HEK293T (cell line): ENCODE data around the gene KDM4C.

ENCODE experiments used
- CTBP1 ChIP-seq: fragments of 450-650 bp; IDR thresholded peaks from 2 replicates; pipeline ENCODE4 v1.6.1; 2016; ENCODE audit warnings: borderline replicate concordance
- FOXA1 ChIP-seq: fragments of 450-650 bp; IDR thresholded peaks from 2 replicates; pipeline ENCODE4 v1.6.1; 2016; ENCODE audit warnings: mild to moderate bottlenecking
- FOXK2 ChIP-seq: fragments of 450-650 bp; IDR thresholded peaks from 2 replicates; pipeline ENCODE4 v1.6.1; 2016; ENCODE audit warnings: mild to moderate bottlenecking
- FOXM1 ChIP-seq: fragments of 450-650 bp; IDR thresholded peaks from 2 replicates; pipeline ENCODE4 v1.6.1; 2017; ENCODE audit warnings: mild to moderate bottlenecking, borderline replicate concordance
- L3MBTL2 ChIP-seq: fragments of 450-650 bp; conservative IDR thresholded peaks from 2 replicates; pipeline ENCODE4 v1.6.1; 2016; ENCODE audit warnings: mild to moderate bottlenecking
- TARDBP ChIP-seq: fragments of 450-650 bp; IDR thresholded peaks from 2 replicates; pipeline ENCODE4 v1.6.1; 2016

DNA sequence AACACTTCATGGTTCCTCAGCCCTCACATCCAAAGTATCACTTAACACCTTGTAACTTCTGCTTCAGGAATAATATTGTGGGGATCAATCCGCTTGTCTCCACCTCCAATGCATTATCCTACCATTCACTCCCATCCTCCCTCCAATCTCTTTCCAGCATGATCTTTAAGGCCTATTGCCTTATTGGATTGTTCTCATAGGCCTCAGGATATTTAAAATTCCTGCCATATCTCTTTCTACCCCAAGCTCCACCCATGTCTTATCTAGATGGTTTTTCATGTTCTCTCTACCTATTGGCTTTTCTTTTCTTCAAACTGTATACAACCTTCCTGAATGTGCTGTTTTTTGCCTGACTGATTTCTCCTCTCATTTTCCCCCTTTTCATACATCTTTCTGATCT lies 7.2 kb downstream of the KDM4C start:
- no peak for TF ChIP-seq FOXK2
- no peak for TF ChIP-seq FOXA1
- no peak for TF ChIP-seq TARDBP
- no peak for TF ChIP-seq CTBP1
- no peak for TF ChIP-seq L3MBTL2
- TF ChIP-seq FOXM1: no peak
